Head of caudate nucleus (tissue), 42 donors: ENCODE results near the gene DISC1.
"Not testable (repeated sequence)": the region's sequence is repeated elsewhere in the genome, so short reads cannot be mapped to it uniquely, and the experiment has no call there.

Experiments used
- DNase-seq, 42 donors: peaks; one replicate each; pipeline versions ENCODE4 v3.0.0 to v3.0.0-alpha.2; 2020 to 2021; ENCODE audit warnings: mixed read lengths in 7 of 42
- intact Hi-C: fragments of 100-400 bp; cut with DNase I; formaldehyde crosslinking; loops from one replicate; pipeline ENCODE4 v1.15.0; 2022

Gene DISC1

DNA sequence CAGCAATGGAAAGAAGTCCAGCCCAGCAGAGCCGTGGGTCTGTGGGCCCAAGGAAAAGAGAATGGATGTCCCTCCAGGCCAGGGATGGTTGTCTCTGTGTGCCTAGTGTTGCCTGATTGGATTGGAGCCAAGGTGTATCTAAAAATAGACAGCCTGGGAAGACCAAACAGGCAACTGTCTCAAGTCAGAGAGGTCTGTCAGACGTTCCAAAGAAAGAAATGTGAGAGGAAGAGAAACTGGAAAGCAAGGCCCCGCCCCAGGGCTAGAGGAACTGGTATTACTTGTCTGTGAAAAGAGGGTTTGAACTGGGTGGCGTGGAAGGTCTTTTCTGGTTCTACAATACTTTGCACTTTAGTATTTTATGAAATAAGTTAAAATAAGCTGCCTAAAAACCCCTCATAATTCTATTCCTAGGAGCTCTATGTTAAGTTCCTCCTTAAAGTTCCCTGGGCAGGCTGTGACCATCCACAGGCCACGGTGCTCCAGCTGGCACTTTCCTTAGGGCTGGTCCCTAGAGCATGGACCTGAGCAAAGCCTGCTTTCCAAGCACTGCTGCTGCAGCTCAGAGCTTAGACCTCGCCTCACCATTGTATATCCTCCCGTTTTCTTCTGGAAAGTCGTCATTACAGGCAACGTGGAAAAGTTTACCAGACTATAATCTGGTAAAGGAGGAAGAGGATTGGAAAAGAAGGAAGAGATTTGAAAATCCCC is 151.6 kb downstream of the DISC1 start:
- DNase-seq: peak in 33 of 42 donors; percentile 6 to 57 (median 35)
- intact Hi-C loops: no loop called here

GRCh38 chr1:231779081-231779480 is 152.5 kb downstream of the DISC1 start:
- DNase-seq: peak in 3 of 42 donors; percentile 26 to 48 (median 26)
- intact Hi-C loops: no loop called here

DNA sequence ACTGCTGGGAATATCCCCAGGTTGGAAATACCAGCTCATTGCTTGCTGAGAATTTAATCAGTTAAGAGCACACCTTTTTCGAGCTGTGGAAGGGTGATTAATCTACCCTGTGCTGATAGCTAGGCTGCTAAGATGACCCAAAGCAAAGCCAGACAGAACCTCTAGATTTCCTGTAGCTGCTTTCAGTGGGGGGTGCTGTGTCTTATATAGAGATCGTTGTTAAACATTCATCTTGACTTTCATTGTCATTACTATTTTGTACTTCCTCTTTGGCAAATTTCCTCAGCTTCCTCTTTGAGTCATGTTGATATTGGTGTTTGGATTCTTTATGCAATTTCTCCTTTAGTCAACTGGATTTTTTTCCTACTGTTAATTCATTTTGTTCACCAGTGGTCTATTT is 155.3 kb downstream of the DISC1 start:
- intact Hi-C loops: no loop called here
- DNase-seq: no peak

DNA sequence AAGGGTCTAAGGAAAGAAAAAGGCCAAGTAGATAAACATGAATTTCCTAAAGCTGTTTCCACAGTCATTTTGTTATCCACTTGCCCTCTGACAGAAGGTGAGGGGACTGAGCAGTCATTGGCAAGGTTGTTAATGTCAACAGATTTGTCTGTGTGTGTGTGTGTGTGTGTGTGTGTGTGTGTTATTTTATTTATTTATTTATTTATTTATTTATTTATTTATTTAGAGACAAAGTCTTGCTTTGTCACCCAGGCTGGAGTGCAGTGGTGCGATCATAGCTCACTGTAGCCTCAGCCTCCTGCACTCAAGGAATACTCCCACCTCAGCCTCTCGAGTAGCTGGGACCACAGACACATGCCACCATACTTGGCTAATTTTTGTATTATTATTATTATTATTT is 158.5 kb downstream of the DISC1 start:
- intact Hi-C loops, DNase-seq: not testable (repeated sequence)

DNA sequence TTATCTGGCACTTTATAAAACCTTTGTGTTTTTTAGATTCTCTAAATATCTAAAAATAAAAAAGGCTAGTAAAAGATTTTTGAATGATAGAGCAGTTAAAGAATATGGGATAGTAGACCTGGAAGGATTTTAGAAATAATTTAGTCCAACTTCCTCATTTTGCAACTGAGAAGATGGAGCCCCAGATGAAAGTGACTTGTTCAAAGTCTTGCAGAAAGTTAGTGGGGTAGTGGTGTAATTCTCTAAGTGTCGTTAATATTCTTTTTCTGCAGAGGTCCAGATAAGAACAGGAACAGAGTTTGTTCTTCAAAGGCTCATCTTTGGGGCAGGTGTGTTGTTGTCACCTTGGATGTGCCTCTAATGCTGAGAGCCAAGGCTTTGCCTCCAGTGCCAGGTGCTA is 159.5 kb downstream of the DISC1 start:
- DNase-seq: no peak
- intact Hi-C loops: no loop called here

GRCh38 chr1:231792634-231793033 is 166.0 kb downstream of the DISC1 start:
- DNase-seq: no peak
- intact Hi-C loops: no loop called here

GRCh38 chr1:231793893-231794292 is 167.3 kb downstream of the DISC1 start:
- DNase-seq: no peak
- intact Hi-C loops: no loop called here

GRCh38 chr1:231796141-231796540 is 169.6 kb downstream of the DISC1 start:
- intact Hi-C loops: no loop called here
- no peak for DNase-seq

GRCh38 chr1:231799363-231799986 is 172.9 kb downstream of the DISC1 start:
- DNase-seq: no peak
- intact Hi-C loops: no loop called here

DNA sequence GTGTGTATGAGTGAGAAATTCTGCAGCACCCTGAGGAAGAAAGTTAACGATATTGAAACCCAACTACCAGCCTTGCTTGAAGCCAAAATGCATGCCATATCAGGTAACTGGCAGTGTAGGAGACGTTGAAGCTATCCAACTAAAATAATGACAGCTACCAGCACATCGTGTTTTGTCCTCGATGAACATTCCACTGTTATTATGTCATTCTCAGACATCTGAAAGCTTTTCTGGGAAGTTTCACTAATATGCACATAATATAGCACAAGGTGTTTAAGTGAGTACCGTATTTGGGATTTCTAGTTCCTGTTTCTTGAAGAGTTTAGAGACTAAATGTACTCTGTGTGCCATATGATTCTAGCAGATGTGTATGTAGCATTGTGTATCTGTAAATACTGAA is 173.5 kb downstream of the DISC1 start:
- intact Hi-C loops: no loop called here

DNA sequence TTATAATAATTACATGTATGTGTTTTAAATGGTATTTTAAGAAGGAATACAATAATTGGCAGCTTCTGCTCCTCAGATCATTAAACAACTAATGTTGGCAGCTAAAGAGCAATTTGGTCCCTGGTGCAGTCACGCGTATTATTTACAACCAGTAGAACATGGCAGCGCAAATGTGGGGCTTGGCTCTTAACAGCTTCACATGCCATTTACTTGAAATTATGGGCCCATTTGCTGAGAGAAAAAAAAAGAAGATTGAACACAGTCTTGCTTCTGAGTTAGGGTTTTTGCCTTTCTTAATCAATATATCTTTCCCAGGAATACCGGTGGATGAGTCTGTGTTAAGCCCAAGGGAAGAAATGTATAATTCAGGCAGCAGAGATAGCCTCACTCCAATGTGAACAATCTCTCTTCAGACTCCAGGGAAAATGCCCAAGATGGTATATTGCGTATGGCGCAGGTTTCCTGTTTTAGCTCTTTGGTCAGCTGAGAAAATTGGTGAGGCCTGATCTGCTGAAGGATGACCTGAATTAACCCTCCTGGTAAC is 174.5 kb downstream of the DISC1 start:
- DNase-seq: no peak
- intact Hi-C loops: no loop called here

More for the DNA sequence above, 173.5 kb downstream of the DISC1 start:
- no peak for DNase-seq

- intact Hi-C loops: no loop called here
- peak in 12 of 42 donors; percentile 19 to 57 (median 29) for DNase-seq
These were observed 176.8 kb downstream of the DISC1 start for GRCh38 chr1:231803353-231803752.

DNA sequence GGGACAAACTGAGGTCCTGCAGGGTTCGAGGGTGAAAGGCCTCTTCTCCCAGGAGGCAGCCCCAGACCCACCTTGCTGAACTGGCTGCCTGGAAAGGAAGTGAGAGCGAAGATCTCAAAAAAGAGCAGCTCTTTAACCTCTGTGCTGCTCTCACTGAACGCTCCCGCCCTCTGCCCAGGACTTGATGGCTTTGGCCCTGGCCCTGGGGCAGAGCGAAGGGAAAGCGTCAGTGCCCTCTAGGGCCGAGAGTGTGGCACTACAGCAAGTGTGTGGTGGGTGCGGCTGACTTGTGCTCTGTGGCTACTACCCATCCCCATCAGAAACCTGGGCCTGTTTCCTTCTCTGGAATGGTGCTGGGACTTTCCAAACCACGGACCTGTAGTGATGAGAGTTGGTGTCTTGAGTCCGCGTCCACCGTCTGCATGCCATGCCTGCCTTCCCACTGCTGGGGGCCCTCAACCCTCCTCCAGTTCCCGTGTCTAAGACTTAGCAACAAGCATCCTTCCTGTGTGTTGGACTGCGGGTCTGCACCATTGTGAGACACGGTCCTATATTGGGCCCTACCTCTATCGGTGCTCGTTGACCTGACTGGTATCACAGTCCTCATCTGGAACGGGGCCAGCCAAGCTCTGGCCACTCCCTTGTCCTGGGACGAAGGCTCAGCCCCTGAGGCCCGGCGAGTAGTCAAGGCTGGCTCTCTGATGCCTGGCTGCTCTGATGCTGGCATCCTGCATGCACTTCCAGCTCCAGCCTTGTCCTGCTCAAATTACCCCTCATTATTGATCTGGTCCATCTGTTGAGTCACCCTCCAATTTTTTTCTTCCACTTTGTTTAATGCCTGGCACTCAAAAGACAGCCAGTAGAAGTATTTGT is 180.3 kb downstream of the DISC1 start:
- intact Hi-C loops: loop anchor here (1.0 kb wide), 1 partner anchor 50 kb away; no protein-coding TSS in a partner anchor
- DNase-seq: peak in 41 of 42 donors; percentile 29 to 80 (median 60)

- intact Hi-C loops: no loop called here
- DNase-seq: no peak
These were observed 181.0 kb downstream of the DISC1 start for GRCh38 chr1:231807541-231807940.

GRCh38 chr1:231808116-231808515 is 181.5 kb downstream of the DISC1 start:
- no peak for DNase-seq
- intact Hi-C loops: no loop called here

DNA sequence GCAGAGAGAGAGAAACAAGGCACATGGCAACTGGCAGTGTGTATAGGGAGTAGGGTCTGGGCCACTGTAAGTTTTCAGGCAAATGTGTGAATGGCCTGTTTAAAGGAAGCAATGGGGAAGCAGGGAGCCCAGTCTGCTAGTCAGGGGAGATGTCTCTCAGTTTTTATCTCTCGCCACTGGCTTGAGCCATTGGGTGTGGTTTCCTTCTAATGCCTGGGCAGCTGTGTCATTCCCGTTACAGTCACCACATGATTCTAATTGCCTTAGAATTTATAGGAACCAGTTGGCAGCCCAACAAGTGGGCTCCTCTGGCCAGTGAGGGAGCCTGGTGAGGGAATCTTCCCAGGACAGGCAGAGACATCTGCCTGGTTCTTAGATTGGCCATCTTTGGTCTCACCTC is 182.4 kb downstream of the DISC1 start:
- intact Hi-C loops: no loop called here
- DNase-seq: no peak

DNA sequence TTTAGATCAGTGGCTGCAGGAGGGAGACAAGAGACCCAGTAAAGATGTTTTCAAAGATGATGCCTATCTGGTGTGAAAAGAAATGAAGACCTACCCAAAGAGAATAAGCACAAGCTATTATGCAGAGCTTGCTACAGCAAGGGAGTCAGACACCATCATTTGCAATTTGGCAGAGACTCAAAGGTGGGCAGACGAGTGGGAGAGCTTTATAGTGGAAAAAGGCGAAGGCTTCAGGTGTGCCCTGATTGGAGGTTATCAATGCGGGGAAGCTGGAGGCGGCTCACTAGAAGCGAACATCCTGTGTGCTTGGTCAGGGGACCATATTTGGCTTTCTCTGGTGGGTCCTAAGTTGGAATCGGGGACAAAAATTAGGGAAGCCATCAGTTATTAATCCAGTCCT is 183.8 kb downstream of the DISC1 start:
- DNase-seq: peak in 9 of 42 donors; percentile 7 to 65 (median 28)
- intact Hi-C loops: no loop called here

DNA sequence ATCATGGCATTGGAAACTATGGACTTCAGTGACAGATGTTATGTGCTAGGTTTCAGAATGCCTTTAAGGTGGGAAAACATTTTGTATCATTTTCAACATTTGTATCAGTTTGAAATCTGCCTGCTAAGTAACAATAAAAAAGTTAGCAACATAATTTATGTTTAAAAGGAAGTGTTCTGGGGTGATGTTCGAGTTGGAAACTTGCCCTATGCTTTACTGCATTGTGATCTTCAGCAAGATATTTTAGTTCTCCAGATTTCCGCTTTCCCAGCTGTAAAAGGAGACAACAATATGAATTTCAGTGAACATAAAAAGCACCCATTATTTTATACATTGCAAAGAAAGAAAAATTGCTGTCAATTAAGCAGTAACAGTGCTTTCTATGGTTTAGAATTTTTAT is 187.4 kb downstream of the DISC1 start:
- intact Hi-C loops: no loop called here
- no peak for DNase-seq

DNA sequence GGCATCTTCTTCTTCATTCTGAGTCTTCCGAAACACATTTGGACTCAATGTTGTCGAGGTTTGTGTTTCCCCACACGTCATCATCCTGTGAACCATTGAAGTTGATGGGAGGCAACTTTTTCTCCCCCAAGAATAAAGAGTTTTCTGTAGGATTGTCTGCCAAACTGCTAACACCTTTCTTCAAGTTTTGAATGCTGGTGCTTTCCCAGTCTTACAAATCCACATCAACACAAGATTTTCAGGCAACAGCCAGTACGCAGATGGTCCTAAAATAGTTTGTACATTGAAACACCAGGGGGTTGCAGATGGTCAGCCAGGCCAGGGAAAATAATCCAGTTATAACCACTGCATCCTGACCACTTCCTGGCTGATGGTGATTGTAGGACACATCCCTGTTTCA is 187.9 kb downstream of the DISC1 start:
- intact Hi-C loops: no loop called here
- no peak for DNase-seq

GRCh38 chr1:231817801-231818200 is 191.2 kb downstream of the DISC1 start:
- DNase-seq: no peak
- intact Hi-C loops: no loop called here
